Measurements from ENCODE around the gene DUSP9.

The DUSP9 gene

DNA sequence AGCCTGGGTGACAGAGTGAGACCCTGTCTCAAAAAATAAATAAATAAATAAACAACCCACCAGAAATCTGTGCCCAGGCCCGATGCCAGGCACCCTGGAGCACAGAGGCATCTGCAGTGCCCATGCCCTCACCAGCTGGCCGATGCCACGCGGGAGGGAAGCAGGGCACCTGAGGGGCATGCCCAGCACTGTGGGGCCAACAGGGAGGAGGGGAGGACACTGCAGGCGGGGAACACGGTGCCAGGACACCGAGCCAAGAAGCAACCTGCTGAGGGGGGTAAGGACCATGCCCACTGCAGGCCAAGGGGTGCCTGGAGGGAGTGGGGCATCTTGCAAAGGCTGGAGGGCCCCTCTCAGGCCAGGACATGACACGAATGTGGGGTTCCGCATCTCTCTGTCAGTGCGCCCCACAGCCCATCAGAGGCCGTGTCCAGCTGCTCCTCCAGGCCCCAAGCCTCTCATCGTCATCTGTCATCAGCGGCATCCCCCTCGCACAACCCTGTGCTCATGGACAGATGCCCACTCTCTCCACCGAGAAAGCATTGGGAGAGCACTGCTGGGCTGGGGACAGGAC lies 13.3 kb upstream of the DUSP9 start:
- no peak for TF ChIP-seq CTCF (IDR thresholded peaks at IDR 0.05; ENCODE audit: low read depth, low read length)
- H3K9me3 ChIP-seq: no peaks in the 10 kb centered on the region
- H3K27me3 ChIP-seq: no peaks in the 10 kb centered on the region
- H3K36me3 ChIP-seq: no peaks in the 10 kb centered on the region
- no peak for DNase-seq
- no peak overlapping the region for H3K4me3 ChIP-seq (ENCODE audit: low read depth, low read length)
- no peaks in the 10 kb centered on the region; the same call in 1 of the 2 replicates for H3K4me1 ChIP-seq

- H3K27me3 ChIP-seq: no peaks in the 10 kb centered on the region
- TF ChIP-seq CTCF (IDR thresholded peaks at IDR 0.05; ENCODE audit: low read depth, low read length): no peak
- H3K9me3 ChIP-seq: no peaks in the 10 kb centered on the region
- H3K36me3 ChIP-seq: no peaks in the 10 kb centered on the region
- H3K4me3 ChIP-seq (ENCODE audit: low read depth, low read length): no peak overlapping the region
- no peak for DNase-seq
- H3K4me1 ChIP-seq: peaks cover 3% of the 10 kb centered on the region
Measured at GRCh38 chrX:153634236-153634635, 12.8 kb upstream of the DUSP9 start.

GRCh38 chrX:153634832-153635231 lies 12.2 kb upstream of the DUSP9 start:
- TF ChIP-seq CTCF (IDR thresholded peaks at IDR 0.05; ENCODE audit: low read depth, low read length): no peak
- H3K4me3 ChIP-seq (ENCODE audit: low read depth, low read length): no peak overlapping the region

DNA sequence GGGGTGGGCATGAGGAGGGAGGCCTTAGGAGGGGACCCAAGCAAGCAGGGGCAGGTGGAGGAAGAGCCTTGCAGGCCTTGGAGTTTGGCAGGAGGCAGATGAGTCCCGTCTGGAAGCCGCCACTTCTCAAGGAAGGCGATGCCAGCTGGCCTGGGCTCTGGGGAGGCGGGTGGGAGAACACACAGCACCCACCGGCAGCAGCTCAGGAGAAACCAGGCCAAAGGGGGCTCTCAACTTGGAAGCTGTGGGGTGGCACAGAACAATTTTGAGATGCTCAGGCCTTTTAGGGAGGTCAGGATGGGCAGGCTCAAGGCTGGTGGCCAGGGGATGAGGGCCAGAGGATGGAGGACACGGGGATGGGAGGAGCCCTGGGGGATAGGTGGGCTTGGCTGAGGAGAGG lies 11.6 kb upstream of the DUSP9 start:
- Histone ChIP-seq H3K27me3 (no peaks in the 10 kb centered on the region), H3K36me3 (no peaks in the 10 kb centered on the region), H3K4me3 (ENCODE audit: low read depth, low read length) (no peak overlapping the region), H3K4me1 (peaks cover 5% of the 10 kb centered on the region), H3K9me3 (no peaks in the 10 kb centered on the region)
- DNase-seq: no peak
- TF ChIP-seq CTCF (IDR thresholded peaks at IDR 0.05; ENCODE audit: low read depth, low read length): no peak

More at GRCh38 chrX:153634832-153635231, 12.2 kb upstream of the DUSP9 start:
- no peaks in the 10 kb centered on the region for H3K36me3 ChIP-seq
- H3K27me3 ChIP-seq: no peaks in the 10 kb centered on the region
- no peaks in the 10 kb centered on the region for H3K9me3 ChIP-seq
- no peak for DNase-seq
- peaks cover 5% of the 10 kb centered on the region for H3K4me1 ChIP-seq

DNA sequence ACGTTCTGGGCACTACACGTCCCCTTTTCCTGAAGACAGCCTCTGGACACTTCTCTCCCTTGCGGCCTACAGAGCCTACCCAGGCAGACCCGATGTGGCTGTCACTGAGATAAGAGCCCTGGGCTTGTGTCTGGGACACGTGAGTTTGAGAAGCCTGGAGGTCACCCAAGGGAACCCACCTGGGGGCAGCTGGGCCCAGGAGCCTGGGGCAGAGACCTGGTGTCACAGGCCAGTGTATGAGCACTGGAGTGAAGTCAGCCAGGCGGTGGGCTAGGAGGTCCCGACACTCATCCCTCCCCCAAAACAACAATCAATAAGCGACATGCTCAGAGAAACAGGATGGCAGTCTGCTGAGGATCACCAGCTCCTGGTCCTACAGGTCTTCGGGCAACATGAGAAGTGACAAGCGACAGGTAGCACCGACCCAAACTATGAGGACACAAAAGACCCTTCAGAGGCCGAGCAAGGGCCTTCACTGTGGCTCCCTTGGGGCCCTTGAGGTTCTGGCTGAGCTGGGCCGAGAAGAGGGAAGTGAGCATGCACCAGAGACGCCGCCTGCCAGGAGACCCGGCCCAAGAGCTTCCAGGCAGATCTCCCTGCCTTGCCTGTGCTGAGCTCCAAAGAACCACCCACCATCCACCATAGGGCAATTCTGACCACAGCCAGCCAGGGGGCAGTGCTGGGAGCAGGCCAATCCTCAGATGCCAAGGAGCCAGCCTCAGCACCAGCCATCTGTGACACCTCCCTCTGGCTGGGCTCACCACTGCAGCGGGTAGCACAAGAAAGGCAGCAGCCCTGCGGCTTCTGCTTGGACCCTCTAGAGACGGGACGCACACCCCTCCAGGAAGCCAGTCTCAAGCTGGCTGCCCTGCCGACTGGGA lies 11.0 kb upstream of the DUSP9 start:
- no peaks in the 10 kb centered on the region for H3K36me3 ChIP-seq
- DNase-seq: peak; percentile 60
- H3K4me3 ChIP-seq (ENCODE audit: low read depth, low read length): no peak overlapping the region
- no peaks in the 10 kb centered on the region for H3K9me3 ChIP-seq
- TF ChIP-seq CTCF (IDR thresholded peaks at IDR 0.05; ENCODE audit: low read depth, low read length): peak; percentile 62
- H3K4me1 ChIP-seq: peaks cover 5% of the 10 kb centered on the region
- H3K27me3 ChIP-seq: no peaks in the 10 kb centered on the region

DNA sequence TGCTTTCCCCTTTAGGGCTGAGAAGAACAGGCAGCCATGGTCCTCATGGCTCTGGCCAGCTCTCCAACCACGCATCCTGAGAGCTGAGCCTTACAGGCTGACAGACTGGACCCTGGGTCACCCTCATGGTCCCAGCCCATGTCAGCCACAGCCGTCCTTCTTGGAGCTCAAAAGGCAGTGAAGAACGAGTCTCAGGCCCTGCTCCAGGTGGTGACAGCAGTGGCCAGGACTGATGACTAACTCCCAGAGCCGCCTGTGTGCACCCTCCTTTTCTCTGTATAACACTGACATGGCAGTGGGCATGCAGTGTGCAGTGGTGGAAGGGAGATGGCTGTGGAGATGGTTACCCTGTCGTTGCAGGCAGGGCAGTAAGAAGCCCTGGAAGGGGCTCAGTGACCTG lies 10.3 kb upstream of the DUSP9 start:
- no peak for TF ChIP-seq CTCF (IDR thresholded peaks at IDR 0.05; ENCODE audit: low read depth, low read length)
- Histone ChIP-seq H3K36me3 (no peaks in the 10 kb centered on the region), H3K27me3 (no peaks in the 10 kb centered on the region), H3K4me3 (ENCODE audit: low read depth, low read length) (no peak overlapping the region), H3K4me1 (peaks cover 5% of the 10 kb centered on the region), H3K9me3 (no peaks in the 10 kb centered on the region)
- no peak for DNase-seq

Measured in BE2C (cell line).